ENCODE results near the gene FOXRED1. TPM values are rescaled to one million over a fixed set of nuclear protein-coding genes. Genes with fewer than 3 reads are reported as not detected.

Gene FOXRED1
- total and polyA plus RNA-seq, 2 of the 13 experiments (the other 11 are each of a cell fraction or from before 2014, with no cell fraction given), result 29.6 to 42.9 TPM

DNA sequence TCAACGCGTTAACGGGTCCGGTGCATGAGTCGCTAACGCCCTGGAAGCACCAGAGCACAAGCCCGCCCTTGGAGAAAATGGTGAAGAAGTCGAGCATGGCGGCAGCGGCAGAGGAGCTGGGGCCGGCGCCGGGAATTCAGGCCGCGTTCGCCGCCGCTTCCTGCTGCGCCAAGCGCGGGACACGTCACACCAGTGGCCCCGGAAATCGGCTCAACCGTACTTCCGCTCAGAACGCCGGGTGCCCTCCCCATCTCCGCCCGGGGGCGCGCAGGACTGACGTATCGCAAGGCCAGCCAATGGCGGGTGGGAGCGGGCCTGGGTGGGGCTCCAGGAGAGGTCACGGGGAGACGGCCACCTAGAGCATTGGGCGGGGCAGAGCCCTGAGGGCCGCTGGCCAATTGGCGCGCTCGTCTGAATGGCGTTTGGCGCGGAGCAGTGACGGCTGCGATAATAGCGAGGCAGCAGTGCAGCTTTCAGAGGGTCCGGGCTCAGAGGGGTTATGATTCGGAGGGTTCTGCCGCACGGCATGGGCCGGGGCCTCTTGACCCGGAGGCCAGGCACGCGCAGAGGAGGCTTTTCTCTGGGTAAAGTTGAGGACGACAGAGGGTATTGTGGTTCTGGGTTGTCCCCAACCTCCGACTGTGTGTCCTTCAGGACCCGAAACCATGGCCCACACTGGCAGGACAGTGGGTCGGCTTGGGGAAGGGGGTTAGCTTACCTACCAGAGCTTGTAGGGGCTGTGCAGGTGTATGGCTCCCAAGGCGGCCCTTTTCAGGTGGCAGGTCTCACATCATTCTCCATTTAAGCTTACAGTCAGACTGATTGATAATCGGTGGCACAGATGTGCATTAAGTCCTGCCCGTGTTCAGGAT lies at the start of gene FOXRED1, which contains the start of gene SRPRA (continued):
- TF ChIP-seq, protein P1, sequence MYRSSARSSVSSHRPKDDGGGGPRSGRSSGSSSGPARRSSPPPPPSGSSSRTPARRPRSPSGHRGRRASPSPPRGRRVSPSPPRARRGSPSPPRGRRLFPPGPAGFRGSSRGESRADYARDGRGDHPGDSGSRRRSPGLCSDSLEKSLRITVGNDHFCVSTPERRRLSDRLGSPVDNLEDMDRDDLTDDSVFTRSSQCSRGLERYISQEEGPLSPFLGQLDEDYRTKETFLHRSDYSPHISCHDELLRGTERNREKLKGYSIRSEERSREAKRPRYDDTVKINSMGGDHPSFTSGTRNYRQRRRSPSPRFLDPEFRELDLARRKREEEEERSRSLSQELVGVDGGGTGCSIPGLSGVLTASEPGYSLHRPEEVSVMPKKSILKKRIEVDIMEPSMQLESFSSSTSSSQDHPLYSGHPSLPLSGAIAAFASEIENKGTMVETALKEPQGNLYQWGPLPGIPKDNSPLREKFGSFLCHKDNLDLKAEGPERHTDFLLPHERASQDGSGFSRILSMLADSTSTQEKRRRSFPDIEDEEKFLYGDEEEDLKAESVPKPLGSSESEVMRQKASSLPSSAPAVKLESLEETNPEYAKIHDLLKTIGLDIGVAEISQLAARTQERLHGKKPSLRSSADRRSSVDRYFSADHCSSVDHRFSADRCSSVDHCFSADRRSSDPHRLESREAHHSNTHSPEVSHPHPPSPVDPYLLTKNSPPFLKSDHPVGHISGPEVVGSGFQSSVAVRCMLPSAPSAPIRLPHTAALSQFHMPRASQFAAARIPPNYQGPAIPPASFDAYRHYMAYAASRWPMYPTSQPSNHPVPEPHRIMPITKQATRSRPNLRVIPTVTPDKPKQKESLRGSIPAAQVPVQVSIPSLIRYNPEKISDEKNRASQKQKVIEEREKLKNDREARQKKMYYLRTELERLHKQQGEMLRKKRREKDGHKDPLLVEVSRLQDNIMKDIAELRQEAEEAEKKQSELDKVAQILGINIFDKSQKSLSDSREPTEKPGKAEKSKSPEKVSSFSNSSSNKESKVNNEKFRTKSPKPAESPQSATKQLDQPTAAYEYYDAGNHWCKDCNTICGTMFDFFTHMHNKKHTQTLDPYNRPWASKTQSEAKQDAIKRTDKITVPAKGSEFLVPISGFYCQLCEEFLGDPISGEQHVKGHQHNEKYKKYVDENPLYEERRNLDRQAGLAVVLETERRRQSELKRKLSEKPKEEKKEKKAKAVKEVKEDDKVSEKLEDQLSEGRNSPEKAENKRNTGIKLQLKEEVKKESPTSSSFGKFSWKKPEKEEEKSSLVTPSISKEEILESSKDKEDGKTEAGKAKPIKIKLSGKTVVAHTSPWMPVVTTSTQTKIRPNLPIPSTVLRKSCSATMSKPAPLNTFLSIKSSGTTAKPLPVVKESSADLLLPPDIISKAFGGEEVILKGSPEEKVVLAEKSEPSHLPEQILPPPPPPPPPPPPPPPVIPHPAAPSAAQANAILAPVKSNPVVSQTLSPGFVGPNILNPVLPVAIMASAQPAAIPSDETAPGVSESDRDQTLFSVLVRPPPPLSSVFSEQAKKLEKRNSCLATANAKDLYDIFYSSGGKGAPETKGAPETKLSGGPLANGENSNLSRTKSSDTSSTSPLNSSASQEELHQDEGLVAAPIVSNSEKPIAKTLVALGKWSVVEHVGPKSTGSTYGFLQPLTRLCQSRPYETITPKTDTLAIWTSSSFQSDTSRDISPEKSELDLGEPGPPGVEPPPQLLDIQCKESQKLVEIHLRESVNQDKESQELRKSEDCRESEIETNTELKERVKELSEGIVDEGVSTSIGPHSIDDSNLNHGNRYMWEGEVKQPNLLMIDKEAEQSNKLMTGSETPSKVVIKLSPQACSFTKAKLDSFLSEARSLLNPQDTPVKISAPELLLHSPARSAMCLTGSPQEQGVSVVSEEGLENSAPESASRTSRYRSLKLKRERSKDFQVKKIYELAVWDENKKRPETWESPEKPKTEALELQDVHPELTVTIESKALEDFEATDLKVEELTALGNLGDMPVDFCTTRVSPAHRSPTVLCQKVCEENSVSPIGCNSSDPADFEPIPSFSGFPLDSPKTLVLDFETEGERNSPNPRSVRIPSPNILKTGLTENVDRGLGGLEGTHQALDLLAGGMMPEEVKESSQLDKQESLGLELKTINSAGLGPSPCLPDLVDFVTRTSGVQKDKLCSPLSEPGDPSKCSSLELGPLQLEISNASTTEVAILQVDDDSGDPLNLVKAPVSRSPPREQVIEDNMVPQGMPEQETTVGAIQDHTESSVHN (CRISPR knock-in tag; IDR thresholded peaks at IDR 0.05), result peak; percentile 77; the same call in 1 of the 2 replicates
- TF ChIP-seq, protein P2, sequence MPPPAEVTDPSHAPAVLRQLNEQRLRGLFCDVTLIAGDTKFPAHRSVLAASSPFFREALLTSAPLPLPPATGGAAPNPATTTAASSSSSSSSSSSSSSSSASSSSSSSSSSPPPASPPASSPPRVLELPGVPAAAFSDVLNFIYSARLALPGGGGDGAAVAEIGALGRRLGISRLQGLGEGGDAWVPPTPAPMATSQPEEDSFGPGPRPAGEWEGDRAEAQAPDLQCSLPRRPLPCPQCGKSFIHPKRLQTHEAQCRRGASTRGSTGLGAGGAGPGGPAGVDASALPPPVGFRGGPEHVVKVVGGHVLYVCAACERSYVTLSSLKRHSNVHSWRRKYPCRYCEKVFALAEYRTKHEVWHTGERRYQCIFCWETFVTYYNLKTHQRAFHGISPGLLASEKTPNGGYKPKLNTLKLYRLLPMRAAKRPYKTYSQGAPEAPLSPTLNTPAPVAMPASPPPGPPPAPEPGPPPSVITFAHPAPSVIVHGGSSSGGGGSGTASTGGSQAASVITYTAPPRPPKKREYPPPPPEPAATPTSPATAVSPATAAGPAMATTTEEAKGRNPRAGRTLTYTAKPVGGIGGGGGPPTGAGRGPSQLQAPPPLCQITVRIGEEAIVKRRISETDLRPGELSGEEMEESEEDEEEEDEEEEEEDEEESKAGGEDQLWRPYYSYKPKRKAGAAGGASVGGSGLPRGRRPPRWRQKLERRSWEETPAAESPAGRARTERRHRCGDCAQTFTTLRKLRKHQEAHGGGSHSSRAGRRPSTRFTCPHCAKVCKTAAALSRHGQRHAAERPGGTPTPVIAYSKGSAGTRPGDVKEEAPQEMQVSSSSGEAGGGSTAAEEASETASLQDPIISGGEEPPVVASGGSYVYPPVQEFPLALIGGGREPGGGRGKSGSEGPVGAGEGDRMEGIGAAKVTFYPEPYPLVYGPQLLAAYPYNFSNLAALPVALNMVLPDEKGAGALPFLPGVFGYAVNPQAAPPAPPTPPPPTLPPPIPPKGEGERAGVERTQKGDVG (CRISPR knock-in tag; IDR thresholded peaks at IDR 0.05; ENCODE audit: borderline replicate concordance), result peak; percentile 69; the same call in 1 of the 2 replicates
- no peak for TF ChIP-seq ZNF484 (CRISPR knock-in tag; IDR thresholded peaks at IDR 0.05; ENCODE audit: borderline replicate concordance, low read depth)
- TF ChIP-seq, protein P3, sequence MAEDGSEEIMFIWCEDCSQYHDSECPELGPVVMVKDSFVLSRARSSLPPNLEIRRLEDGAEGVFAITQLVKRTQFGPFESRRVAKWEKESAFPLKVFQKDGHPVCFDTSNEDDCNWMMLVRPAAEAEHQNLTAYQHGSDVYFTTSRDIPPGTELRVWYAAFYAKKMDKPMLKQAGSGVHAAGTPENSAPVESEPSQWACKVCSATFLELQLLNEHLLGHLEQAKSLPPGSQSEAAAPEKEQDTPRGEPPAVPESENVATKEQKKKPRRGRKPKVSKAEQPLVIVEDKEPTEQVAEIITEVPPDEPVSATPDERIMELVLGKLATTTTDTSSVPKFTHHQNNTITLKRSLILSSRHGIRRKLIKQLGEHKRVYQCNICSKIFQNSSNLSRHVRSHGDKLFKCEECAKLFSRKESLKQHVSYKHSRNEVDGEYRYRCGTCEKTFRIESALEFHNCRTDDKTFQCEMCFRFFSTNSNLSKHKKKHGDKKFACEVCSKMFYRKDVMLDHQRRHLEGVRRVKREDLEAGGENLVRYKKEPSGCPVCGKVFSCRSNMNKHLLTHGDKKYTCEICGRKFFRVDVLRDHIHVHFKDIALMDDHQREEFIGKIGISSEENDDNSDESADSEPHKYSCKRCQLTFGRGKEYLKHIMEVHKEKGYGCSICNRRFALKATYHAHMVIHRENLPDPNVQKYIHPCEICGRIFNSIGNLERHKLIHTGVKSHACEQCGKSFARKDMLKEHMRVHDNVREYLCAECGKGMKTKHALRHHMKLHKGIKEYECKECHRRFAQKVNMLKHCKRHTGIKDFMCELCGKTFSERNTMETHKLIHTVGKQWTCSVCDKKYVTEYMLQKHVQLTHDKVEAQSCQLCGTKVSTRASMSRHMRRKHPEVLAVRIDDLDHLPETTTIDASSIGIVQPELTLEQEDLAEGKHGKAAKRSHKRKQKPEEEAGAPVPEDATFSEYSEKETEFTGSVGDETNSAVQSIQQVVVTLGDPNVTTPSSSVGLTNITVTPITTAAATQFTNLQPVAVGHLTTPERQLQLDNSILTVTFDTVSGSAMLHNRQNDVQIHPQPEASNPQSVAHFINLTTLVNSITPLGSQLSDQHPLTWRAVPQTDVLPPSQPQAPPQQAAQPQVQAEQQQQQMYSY (CRISPR knock-in tag; IDR thresholded peaks at IDR 0.05), result peak; percentile 69; the same call in 1 of the 2 replicates
- TF ChIP-seq KMT2B (CRISPR knock-in tag; IDR thresholded peaks at IDR 0.05), result peak; percentile 92
- TF ChIP-seq ZSCAN9 (CRISPR knock-in tag; IDR thresholded peaks at IDR 0.05; ENCODE audit: borderline replicate concordance), result no peak

Data from HepG2 (cell line).